K562 (cell line): ENCODE measurements around the gene TMEM132D. TPM values are rescaled to one million over a fixed set of nuclear protein-coding genes. Genes with fewer than 3 reads are reported as not detected.

Experiments
- ATAC-seq: fragments of 200-7000 bp; cut with Tn5 transposase; 3 replicates; pipeline ENCODE4 v1.9.1; 2020; ENCODE audit warnings: moderate library complexity
- BruUV-seq: library from RNA; stranded (reverse); fragments of 400-500 nt; replicated peaks from 2 replicates; lab custom pipeline; 2021; lab: Mats Ljungman, UMichigan
- CTCF ChIA-PET: fragments of 300-600 bp; formaldehyde crosslinking; extraction: SDS; loops from one replicate; lab custom pipeline; 2021; ENCODE audit warnings: low intra/inter-chr PET ratio; lab: Yijun Ruan, JAX
- POLR2A ChIA-PET: fragments of 300-600, 350-650 bp; sonication (Branson Sonifier 250); formaldehyde crosslinking; extraction: SDS; loops from one replicate; lab custom pipeline; 2021; ENCODE audit warnings: antibody characterized with exemption, inconsistent platforms; lab: Yijun Ruan, JAX
- DNase-seq, 4 experiments: peaks; one replicate each; pipeline versions ENCODE4 v3.0.0 to v3.0.0-alpha.2; 2011 to 2018; ENCODE audit warnings: low spot score in 3 of 4, mixed read lengths in 3 of 4; ENCODE audit errors: extremely low read depth in 1 of 4
- FAIRE-seq: peaks from 2 replicates; lab custom pipeline; 2011; peaks lifted over from hg19 to GRCh38; lab: Jason Lieb, UNC
- H2AFZ ChIP-seq: 2 replicates; pipeline ENCODE4 v1.6.0; 2011; ENCODE audit warnings: low read depth, low read length, control low read depth, inconsistent platforms
- H3K27ac ChIP-seq: fragments of 200-600 bp; 3 replicates; pipeline ENCODE4 v1.8.0; 2011; ENCODE audit warnings: low read depth, mild to moderate bottlenecking, control low read depth, inconsistent platforms, low read length, moderate library complexity, mixed read lengths; ENCODE audit errors: extremely low read depth
- H3K27me3 ChIP-seq, 2 experiments: fragments of 300-600 bp in 1 of 2; 2 replicates in 1 of 2; 3 replicates in 1 of 2; pipeline versions ENCODE4 v1.6.0 to v1.8.0; 2011; ENCODE audit warnings: inconsistent platforms in 2 of 2, low read length in 2 of 2, mild to moderate bottlenecking in 1 of 2, mixed read lengths in 1 of 2, moderate library complexity in 1 of 2; ENCODE audit not compliant: control insufficient read depth in 2 of 2, insufficient read depth in 2 of 2
- H3K36me3 ChIP-seq: fragments of 300-600 bp; 3 replicates; pipeline ENCODE4 v1.8.0; 2011; ENCODE audit warnings: mild to moderate bottlenecking, low read length, inconsistent platforms; ENCODE audit not compliant: control insufficient read depth, insufficient read depth
- H3K4me1 ChIP-seq, 2 experiments: fragments of 200-600 bp in 1 of 2; replicated peaks in 1 of 2; 2 replicates in 1 of 2; 3 replicates in 1 of 2; pipeline versions ENCODE4 v1.5.1 to v1.8.0; 2011; ENCODE audit warnings: inconsistent platforms in 2 of 2, low read length in 2 of 2, mild to moderate bottlenecking in 1 of 2, mixed read lengths in 1 of 2, moderate library complexity in 1 of 2; ENCODE audit not compliant: control insufficient read depth in 2 of 2, insufficient read depth in 2 of 2
- H3K4me2 ChIP-seq: 2 replicates; pipeline ENCODE4 v1.6.1; 2011; ENCODE audit warnings: low read length, control low read depth, inconsistent platforms, mixed read lengths; ENCODE audit not compliant: insufficient read depth
- H3K4me3 ChIP-seq: fragments of 200-600 bp; sonication (generic), shearing (Covaris generic); 2 replicates; pipeline ENCODE4 v1.5.1; 2016; ENCODE audit warnings: control low read depth, inconsistent platforms
- H3K79me2 ChIP-seq: fragments of 200-600 bp; 3 replicates; pipeline ENCODE4 v1.8.0; 2011; ENCODE audit warnings: low read length, inconsistent platforms; ENCODE audit not compliant: control insufficient read depth, insufficient read depth
- H3K9ac ChIP-seq, 2 experiments: 2 replicates each; pipeline versions ENCODE4 v1.6.0 to v1.6.1; 2011; ENCODE audit warnings: low read depth in 2 of 2, low read length in 2 of 2, control low read depth in 1 of 2, inconsistent platforms in 1 of 2, mild to moderate bottlenecking in 1 of 2, mixed read lengths in 1 of 2; ENCODE audit not compliant: insufficient read depth in 1 of 2
- H3K9me1 ChIP-seq: one replicate; pipeline ENCODE4 v1.6.0; 2011; ENCODE audit warnings: inconsistent platforms, mild to moderate bottlenecking, low read length, moderate library complexity; ENCODE audit not compliant: control insufficient read depth, insufficient read depth
- H3K9me3 ChIP-seq: replicated peaks from 2 replicates; pipeline ENCODE4 v1.5.1; 2011; ENCODE audit warnings: low read depth, low read length, inconsistent platforms; ENCODE audit not compliant: control insufficient read depth, insufficient read depth
- H4K20me1 ChIP-seq: replicated peaks from 2 replicates; pipeline ENCODE4 v1.6.1; 2011; ENCODE audit warnings: low read length, inconsistent platforms, mixed read lengths; ENCODE audit not compliant: control insufficient read depth, insufficient read depth
- ARID1B ChIP-seq: fragments of 450-650 bp; IDR thresholded peaks from 2 replicates; pipeline ENCODE4 v1.6.1; 2016; ENCODE audit warnings: antibody characterized with exemption, mild to moderate bottlenecking, inconsistent platforms
- CBX3 ChIP-seq, 2 experiments: IDR thresholded peaks; 1 replicate in 1 of 2; 2 replicates in 1 of 2; pipeline ENCODE4 v1.6.1; 2012; ENCODE audit warnings: inconsistent platforms in 2 of 2, low read length in 2 of 2, borderline replicate concordance in 1 of 2, control low read depth in 1 of 2
- DMBX1 ChIP-seq: fragments of 250-450 bp; sonication (Bioruptor Pico); IDR thresholded peaks from 2 replicates; pipeline ENCODE4 v1.8.0; 2022; ENCODE audit warnings: inconsistent platforms, mild to moderate bottlenecking, moderate library complexity, borderline replicate concordance
- HCFC1 ChIP-seq: IDR thresholded peaks from 2 replicates; pipeline ENCODE4 v1.6.1; 2012; ENCODE audit warnings: low read depth, low read length, improper control_type of control experiment
- LCOR ChIP-seq: sonication (generic); formaldehyde crosslinking; IDR thresholded peaks from 2 replicates; pipeline ENCODE4 v1.8.0; 2022; ENCODE audit warnings: mild to moderate bottlenecking, missing genetic modification reagents
- NFRKB ChIP-seq: fragments of 450-650 bp; IDR thresholded peaks from 2 replicates; pipeline ENCODE4 v1.6.1; 2016; ENCODE audit warnings: low read depth
- RBFOX2 ChIP-seq: fragments of 200-400 bp; formaldehyde crosslinking; IDR thresholded peaks from 2 replicates; pipeline ENCODE4 v1.6.1; 2017; ENCODE audit warnings: low read depth, mild to moderate bottlenecking, low read length, moderate library complexity
- TCF3 ChIP-seq: sonication (generic); formaldehyde crosslinking; IDR thresholded peaks from 2 replicates; pipeline ENCODE4 v1.4.0; 2020; ENCODE audit warnings: mild to moderate bottlenecking, missing genetic modification reagents
- TGIF2 ChIP-seq: sonication (generic); formaldehyde crosslinking; IDR thresholded peaks from 2 replicates; pipeline ENCODE4 v1.8.1; 2022; ENCODE audit warnings: mild to moderate bottlenecking, missing genetic modification reagents, moderate library complexity
- WGBS: fragments of 100-300 bp; shearing (Covaris generic); methylation state at CpG from one replicate; pipeline ENCODE4 v1.1.6; 2016; ENCODE audit warnings: low coverage, mixed read lengths; ENCODE audit not compliant: insufficient coverage; ENCODE audit errors: missing lambda C conversion rate; 5-methylcytosine and 5-hydroxymethylcytosine counted together
- in situ Hi-C: fragments of 300-500 bp; cut with MboI; formaldehyde crosslinking; loops from 4 replicates; pipeline ENCODE4 v1.15.0; 2018; ENCODE audit warnings: inconsistent platforms, mixed read lengths
- intact Hi-C: fragments of 100-400 bp; cut with micrococcal nuclease; formaldehyde crosslinking; loops from 2 replicates; pipeline ENCODE4 v1.14.2; 2022
- polyA plus RNA-seq, 8 experiments: library from polyadenylated mRNA; depleted of rRNA in 4 of 8; stranded (reverse) in 5 of 8; unstranded in 3 of 8; fragments of >200 nt; fragmentation: Nextera tagmentation in 2 of 8; fragmentation: Illumina TruSeq in 1 of 8; extraction: Ambion mirVana in 2 of 8; extraction: Trizol in 1 of 8; gene quantifications; 2 replicates each; pipeline versions ENCODE4 v1.2.1 to v1.2.3, GENCODE V29; 2011 to 2014; ENCODE audit warnings: inconsistent platforms in 1 of 8, missing spikeins in 1 of 8
- total RNA-seq, 7 experiments: library from RNA; depleted of rRNA in 6 of 7; stranded (reverse); fragments of >200 nt in 6 of 7; fragmentation: Illumina TruSeq in 2 of 7; extraction: Trizol in 2 of 7; gene quantifications; 2 replicates each; pipeline versions ENCODE4 v1.2.1 to v1.2.3, GENCODE V29; 2011 to 2021; ENCODE audit warnings: low replicate concordance in 1 of 7
- TF ChIP-seq, protein P1 (sequence below): IDR thresholded peaks from 2 replicates; pipeline ENCODE4 v1.6.1; 2016; ENCODE audit warnings: missing genetic modification characterization, missing compliant biosample characterization
- TF ChIP-seq, protein P2 (sequence below): fragments of 450-650 bp; IDR thresholded peaks from 2 replicates; pipeline ENCODE4 v1.6.1; 2016; ENCODE audit warnings: mild to moderate bottlenecking, moderate library complexity

Gene TMEM132D
- total and polyA plus RNA-seq, 9 of the 15 experiments (the other 6 are each of a cell fraction or from before 2014, with no cell fraction given): not detected

- Histone ChIP-seq H3K9me3 (no peaks in the 10 kb centered on the region), H3K4me1 (no peaks in the 10 kb centered on the region; a peak in 1 of 5 replicates), H4K20me1 (no peaks in the 10 kb centered on the region), H3K27ac (no peak overlapping the region), H3K36me3 (no peaks in the 10 kb centered on the region), H3K9me1 (no peaks in the 10 kb centered on the region), H3K9ac (no peak overlapping the region), H3K27me3 (peaks cover 4 to 11% of the 10 kb centered on the region in 2 experiments; a peak in 3 of 5 replicates), H2AFZ (no peak overlapping the region), H3K4me2 (no peak overlapping the region), H3K79me2 (no peaks in the 10 kb centered on the region), H3K4me3 (no peak overlapping the region)
- in situ Hi-C loops: no loop called here
- no peak for FAIRE-seq
- 1% methylated on average over 5 of the region's 5 CpGs for WGBS
- no peak for DNase-seq
- no peak for ATAC-seq
- CTCF ChIA-PET: no interaction called here
- intact Hi-C loops: no loop called here
- POLR2A ChIA-PET: interaction anchor here (0.9 kb wide), 1 partner anchor 13 kb away, joined by 3 read pairs; no protein-coding TSS in a partner anchor
- no TSS peak for BruUV-seq
- TF ChIP-seq ARID1B: no peak
- TF ChIP-seq, protein P1, sequence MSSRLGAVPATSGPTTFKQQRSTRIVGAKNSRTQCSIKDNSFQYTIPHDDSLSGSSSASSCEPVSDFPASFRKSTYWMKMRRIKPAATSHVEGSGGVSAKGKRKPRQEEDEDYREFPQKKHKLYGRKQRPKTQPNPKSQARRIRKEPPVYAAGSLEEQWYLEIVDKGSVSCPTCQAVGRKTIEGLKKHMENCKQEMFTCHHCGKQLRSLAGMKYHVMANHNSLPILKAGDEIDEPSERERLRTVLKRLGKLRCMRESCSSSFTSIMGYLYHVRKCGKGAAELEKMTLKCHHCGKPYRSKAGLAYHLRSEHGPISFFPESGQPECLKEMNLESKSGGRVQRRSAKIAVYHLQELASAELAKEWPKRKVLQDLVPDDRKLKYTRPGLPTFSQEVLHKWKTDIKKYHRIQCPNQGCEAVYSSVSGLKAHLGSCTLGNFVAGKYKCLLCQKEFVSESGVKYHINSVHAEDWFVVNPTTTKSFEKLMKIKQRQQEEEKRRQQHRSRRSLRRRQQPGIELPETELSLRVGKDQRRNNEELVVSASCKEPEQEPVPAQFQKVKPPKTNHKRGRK (tag): no peak
- TF ChIP-seq CBX3 (IDR thresholded peaks at IDR 0.05; ENCODE audit: borderline replicate concordance in 1 of 2, low read length in 2 of 2): no peak
- TF ChIP-seq HCFC1: no peak
- no peak for TF ChIP-seq LCOR (CRISPR knock-in tag)
- TF ChIP-seq TGIF2 (CRISPR knock-in tag): no peak
- TF ChIP-seq, protein P2, sequence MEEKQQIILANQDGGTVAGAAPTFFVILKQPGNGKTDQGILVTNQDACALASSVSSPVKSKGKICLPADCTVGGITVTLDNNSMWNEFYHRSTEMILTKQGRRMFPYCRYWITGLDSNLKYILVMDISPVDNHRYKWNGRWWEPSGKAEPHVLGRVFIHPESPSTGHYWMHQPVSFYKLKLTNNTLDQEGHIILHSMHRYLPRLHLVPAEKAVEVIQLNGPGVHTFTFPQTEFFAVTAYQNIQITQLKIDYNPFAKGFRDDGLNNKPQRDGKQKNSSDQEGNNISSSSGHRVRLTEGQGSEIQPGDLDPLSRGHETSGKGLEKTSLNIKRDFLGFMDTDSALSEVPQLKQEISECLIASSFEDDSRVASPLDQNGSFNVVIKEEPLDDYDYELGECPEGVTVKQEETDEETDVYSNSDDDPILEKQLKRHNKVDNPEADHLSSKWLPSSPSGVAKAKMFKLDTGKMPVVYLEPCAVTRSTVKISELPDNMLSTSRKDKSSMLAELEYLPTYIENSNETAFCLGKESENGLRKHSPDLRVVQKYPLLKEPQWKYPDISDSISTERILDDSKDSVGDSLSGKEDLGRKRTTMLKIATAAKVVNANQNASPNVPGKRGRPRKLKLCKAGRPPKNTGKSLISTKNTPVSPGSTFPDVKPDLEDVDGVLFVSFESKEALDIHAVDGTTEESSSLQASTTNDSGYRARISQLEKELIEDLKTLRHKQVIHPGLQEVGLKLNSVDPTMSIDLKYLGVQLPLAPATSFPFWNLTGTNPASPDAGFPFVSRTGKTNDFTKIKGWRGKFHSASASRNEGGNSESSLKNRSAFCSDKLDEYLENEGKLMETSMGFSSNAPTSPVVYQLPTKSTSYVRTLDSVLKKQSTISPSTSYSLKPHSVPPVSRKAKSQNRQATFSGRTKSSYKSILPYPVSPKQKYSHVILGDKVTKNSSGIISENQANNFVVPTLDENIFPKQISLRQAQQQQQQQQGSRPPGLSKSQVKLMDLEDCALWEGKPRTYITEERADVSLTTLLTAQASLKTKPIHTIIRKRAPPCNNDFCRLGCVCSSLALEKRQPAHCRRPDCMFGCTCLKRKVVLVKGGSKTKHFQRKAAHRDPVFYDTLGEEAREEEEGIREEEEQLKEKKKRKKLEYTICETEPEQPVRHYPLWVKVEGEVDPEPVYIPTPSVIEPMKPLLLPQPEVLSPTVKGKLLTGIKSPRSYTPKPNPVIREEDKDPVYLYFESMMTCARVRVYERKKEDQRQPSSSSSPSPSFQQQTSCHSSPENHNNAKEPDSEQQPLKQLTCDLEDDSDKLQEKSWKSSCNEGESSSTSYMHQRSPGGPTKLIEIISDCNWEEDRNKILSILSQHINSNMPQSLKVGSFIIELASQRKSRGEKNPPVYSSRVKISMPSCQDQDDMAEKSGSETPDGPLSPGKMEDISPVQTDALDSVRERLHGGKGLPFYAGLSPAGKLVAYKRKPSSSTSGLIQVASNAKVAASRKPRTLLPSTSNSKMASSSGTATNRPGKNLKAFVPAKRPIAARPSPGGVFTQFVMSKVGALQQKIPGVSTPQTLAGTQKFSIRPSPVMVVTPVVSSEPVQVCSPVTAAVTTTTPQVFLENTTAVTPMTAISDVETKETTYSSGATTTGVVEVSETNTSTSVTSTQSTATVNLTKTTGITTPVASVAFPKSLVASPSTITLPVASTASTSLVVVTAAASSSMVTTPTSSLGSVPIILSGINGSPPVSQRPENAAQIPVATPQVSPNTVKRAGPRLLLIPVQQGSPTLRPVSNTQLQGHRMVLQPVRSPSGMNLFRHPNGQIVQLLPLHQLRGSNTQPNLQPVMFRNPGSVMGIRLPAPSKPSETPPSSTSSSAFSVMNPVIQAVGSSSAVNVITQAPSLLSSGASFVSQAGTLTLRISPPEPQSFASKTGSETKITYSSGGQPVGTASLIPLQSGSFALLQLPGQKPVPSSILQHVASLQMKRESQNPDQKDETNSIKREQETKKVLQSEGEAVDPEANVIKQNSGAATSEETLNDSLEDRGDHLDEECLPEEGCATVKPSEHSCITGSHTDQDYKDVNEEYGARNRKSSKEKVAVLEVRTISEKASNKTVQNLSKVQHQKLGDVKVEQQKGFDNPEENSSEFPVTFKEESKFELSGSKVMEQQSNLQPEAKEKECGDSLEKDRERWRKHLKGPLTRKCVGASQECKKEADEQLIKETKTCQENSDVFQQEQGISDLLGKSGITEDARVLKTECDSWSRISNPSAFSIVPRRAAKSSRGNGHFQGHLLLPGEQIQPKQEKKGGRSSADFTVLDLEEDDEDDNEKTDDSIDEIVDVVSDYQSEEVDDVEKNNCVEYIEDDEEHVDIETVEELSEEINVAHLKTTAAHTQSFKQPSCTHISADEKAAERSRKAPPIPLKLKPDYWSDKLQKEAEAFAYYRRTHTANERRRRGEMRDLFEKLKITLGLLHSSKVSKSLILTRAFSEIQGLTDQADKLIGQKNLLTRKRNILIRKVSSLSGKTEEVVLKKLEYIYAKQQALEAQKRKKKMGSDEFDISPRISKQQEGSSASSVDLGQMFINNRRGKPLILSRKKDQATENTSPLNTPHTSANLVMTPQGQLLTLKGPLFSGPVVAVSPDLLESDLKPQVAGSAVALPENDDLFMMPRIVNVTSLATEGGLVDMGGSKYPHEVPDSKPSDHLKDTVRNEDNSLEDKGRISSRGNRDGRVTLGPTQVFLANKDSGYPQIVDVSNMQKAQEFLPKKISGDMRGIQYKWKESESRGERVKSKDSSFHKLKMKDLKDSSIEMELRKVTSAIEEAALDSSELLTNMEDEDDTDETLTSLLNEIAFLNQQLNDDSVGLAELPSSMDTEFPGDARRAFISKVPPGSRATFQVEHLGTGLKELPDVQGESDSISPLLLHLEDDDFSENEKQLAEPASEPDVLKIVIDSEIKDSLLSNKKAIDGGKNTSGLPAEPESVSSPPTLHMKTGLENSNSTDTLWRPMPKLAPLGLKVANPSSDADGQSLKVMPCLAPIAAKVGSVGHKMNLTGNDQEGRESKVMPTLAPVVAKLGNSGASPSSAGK: no peak
- TF ChIP-seq TCF3 (CRISPR knock-in tag): no peak
- TF ChIP-seq DMBX1 (CRISPR knock-in tag): no peak
- no peak for TF ChIP-seq RBFOX2
- TF ChIP-seq NFRKB: no peak
Measured at GRCh38 chr12:129791396-129791795, 112.4 kb downstream of the TMEM132D start.
